Endodermal cell (in vitro differentiated cells): ENCODE results near the gene RPL36. TPM values are rescaled to one million over a fixed set of nuclear protein-coding genes. Genes with fewer than 3 reads are reported as not detected.

ENCODE experiments used
- DNase-seq: peaks from one replicate; pipeline ENCODE4 v3.0.0-alpha.2; 2017
- H3K27ac ChIP-seq: 2 replicates; pipeline ENCODE4 v1.5.1; 2013; ENCODE audit warnings: mild to moderate bottlenecking, low read depth, low read length, moderate library complexity
- H3K27me3 ChIP-seq: 2 replicates; pipeline ENCODE4 v1.6.1; 2013; ENCODE audit warnings: mild to moderate bottlenecking, low read length, moderate library complexity; ENCODE audit not compliant: insufficient read depth, control insufficient read depth, poor library complexity, severe bottlenecking
- H3K36me3 ChIP-seq: 2 replicates; pipeline ENCODE4 v1.7.0; 2013; ENCODE audit warnings: mild to moderate bottlenecking, low read length, moderate library complexity; ENCODE audit not compliant: control insufficient read depth, insufficient read depth
- H3K4me1 ChIP-seq: one replicate; pipeline ENCODE4 v1.7.0; 2013; ENCODE audit warnings: low read length; ENCODE audit not compliant: control insufficient read depth, insufficient read depth
- H3K4me3 ChIP-seq: 2 replicates; pipeline ENCODE4 v1.5.1; 2013; ENCODE audit warnings: mild to moderate bottlenecking, low read length, moderate library complexity
- H3K9ac ChIP-seq: 2 replicates; pipeline ENCODE4 v1.6.1; 2013; ENCODE audit warnings: mild to moderate bottlenecking, low read length, moderate library complexity; ENCODE audit not compliant: poor library complexity, severe bottlenecking; ENCODE audit errors: extremely low read depth
- H3K9me3 ChIP-seq: 2 replicates; pipeline ENCODE4 v1.6.1; 2013; ENCODE audit warnings: mild to moderate bottlenecking, low read length, moderate library complexity; ENCODE audit not compliant: control insufficient read depth
- H3K27ac Mint-ChIP-seq: 2 replicates; pipeline ENCODE4 v1.8.0; 2020; ENCODE audit warnings: mixed read lengths
- H3K27me3 Mint-ChIP-seq: 2 replicates; pipeline ENCODE4 v1.8.0; 2021; ENCODE audit warnings: mild to moderate bottlenecking, mixed read lengths; ENCODE audit not compliant: insufficient read depth
- H3K36me3 Mint-ChIP-seq: 2 replicates; pipeline ENCODE4 v1.8.0; 2020; ENCODE audit warnings: low read depth, mixed read lengths
- H3K4me1 Mint-ChIP-seq: 2 replicates; pipeline ENCODE4 v1.8.0; 2020; ENCODE audit warnings: mixed read lengths
- H3K4me3 Mint-ChIP-seq: 2 replicates; pipeline ENCODE4 v1.8.0; 2020; ENCODE audit warnings: mild to moderate bottlenecking, moderate library complexity, mixed read lengths
- H3K9me3 Mint-ChIP-seq: 2 replicates; pipeline ENCODE4 v1.8.0; 2020; ENCODE audit warnings: mild to moderate bottlenecking, mixed read lengths
- CTCF ChIP-seq: fragments of 200-600 bp; sonication (generic); conservative IDR thresholded peaks from 2 replicates; pipeline ENCODE4 v1.5.0; 2021; ENCODE audit warnings: antibody characterized with exemption, mild to moderate bottlenecking
- WGBS, 2 experiments: methylation state at CpG; one replicate each; pipeline versions ENCODE4 v1.1.5 to v1.1.7; 2013; ENCODE audit warnings: missing lambda C conversion rate in 2 of 2, mixed read lengths in 1 of 2; ENCODE audit not compliant: insufficient coverage in 1 of 2, insufficient read length in 1 of 2; 5-methylcytosine and 5-hydroxymethylcytosine counted together
- total RNA-seq, 2 donors: library from RNA; stranded (reverse); fragmentation: NEBNext Ultra II Directional in 1 of 2; extraction: Animal tissue kit (Norgen Biotek cat#: 25700) in 1 of 2; gene quantifications; 2 replicates in 1 of 2; 3 replicates in 1 of 2; pipeline ENCODE4 v1.2.1, GENCODE V29; 2021

Gene RPL36
- total RNA-seq, 2 donors from 2014 or later = 1,005 to 1,008 TPM

- no peaks in the 10 kb centered on the region for H3K4me1 ChIP-seq
- H3K27me3 Mint-ChIP-seq = peaks cover 14% of the 10 kb centered on the region
- H3K4me1 Mint-ChIP-seq = no peaks in the 10 kb centered on the region
- H3K27ac ChIP-seq = no peak overlapping the region
- no peak overlapping the region for H3K27ac Mint-ChIP-seq
- no peak overlapping the region for H3K9ac ChIP-seq
- no peak for DNase-seq
- H3K4me3 Mint-ChIP-seq = no peak overlapping the region
- no peak for TF ChIP-seq CTCF
- no peaks in the 10 kb centered on the region for H3K9me3 ChIP-seq
- no peaks in the 10 kb centered on the region for H3K36me3 Mint-ChIP-seq
- no peaks in the 10 kb centered on the region for H3K27me3 ChIP-seq
- no peak overlapping the region for H3K4me3 ChIP-seq
- H3K9me3 Mint-ChIP-seq = peaks cover 2% of the 10 kb centered on the region
- H3K36me3 ChIP-seq = no peaks in the 10 kb centered on the region
- 91 to 94% methylated on average over 3 to 8 of the region's 8 CpGs for WGBS, 2 experiments
These were observed 48.3 kb downstream of the RPL36 start for GRCh38 chr19:5738423-5738822.

Other genes with a start within 250 kb of the RPL36 start
- not detected for gene ZNRF4, start 234.9 kb upstream of the RPL36 start, total RNA-seq
- gene TINCR, start 122.3 kb upstream of the RPL36 start, total RNA-seq = 1 to 10 TPM in 1 of 2 donors, under 1 TPM in 1; 0.53 to 1.2 TPM
- gene SAFB2, start 67.5 kb upstream of the RPL36 start, total RNA-seq = 10 to 100 TPM; 69.2 to 74.6 TPM
- gene SAFB, start 67.2 kb upstream of the RPL36 start, total RNA-seq = 100 to 1,000 TPM; 130 to 153 TPM
- gene MICOS13, start 9.8 kb upstream of the RPL36 start, total RNA-seq = 10 to 100 TPM; 26.3 to 35.0 TPM
- 10 to 100 TPM in 1 of 2 donors, 1 to 10 TPM in 1; 7.7 to 12.7 TPM for gene HSD11B1L, start 9.3 kb upstream of the RPL36 start, total RNA-seq
- 100 to 1,000 TPM in 1 of 2 donors, 10 to 100 TPM in 1; 97.1 to 109 TPM for gene LONP1, start 29.9 kb downstream of the RPL36 start, total RNA-seq
- gene CATSPERD, start 30.3 kb downstream of the RPL36 start, total RNA-seq = not detected
- 1 to 10 TPM; 1.9 to 3.6 TPM for gene PRR22, start 94.5 kb downstream of the RPL36 start, total RNA-seq
- 10 to 100 TPM; 19.6 to 36.8 TPM for gene DUS3L, start 100.9 kb downstream of the RPL36 start, total RNA-seq
- 1 to 10 TPM; 5.8 to 6.4 TPM for gene NRTN, start 114.8 kb downstream of the RPL36 start, total RNA-seq
- gene FUT6, start 149.4 kb downstream of the RPL36 start, total RNA-seq = not detected
- gene FUT3, start 161.2 kb downstream of the RPL36 start, total RNA-seq = 1 to 10 TPM in 1 of 2 donors, not detected in 1; 1.3 TPM
- gene FUT5, start 180.2 kb downstream of the RPL36 start, total RNA-seq = 1 to 10 TPM in 1 of 2 donors, not detected in 1; 1.3 TPM
- 100 to 1,000 TPM; 242 to 269 TPM for gene NDUFA11, start 213.5 kb downstream of the RPL36 start, total RNA-seq
- gene VMAC, start 214.6 kb downstream of the RPL36 start, total RNA-seq = 1 to 10 TPM; 5.9 TPM
- 1 to 10 TPM; 6.6 to 6.7 TPM for gene CAPS, start 224.0 kb downstream of the RPL36 start, total RNA-seq